Activated T-cell treated with anti-CD3 and anti-CD28 coated beads for 1 hour (primary cell): ENCODE measurements around the gene SLC6A1.

Source experiments
- DNase-seq: peaks from one replicate; pipeline ENCODE4 v3.0.0-alpha.2; 2020; ENCODE audit warnings: low read depth

SLC6A1 gene

DNA sequence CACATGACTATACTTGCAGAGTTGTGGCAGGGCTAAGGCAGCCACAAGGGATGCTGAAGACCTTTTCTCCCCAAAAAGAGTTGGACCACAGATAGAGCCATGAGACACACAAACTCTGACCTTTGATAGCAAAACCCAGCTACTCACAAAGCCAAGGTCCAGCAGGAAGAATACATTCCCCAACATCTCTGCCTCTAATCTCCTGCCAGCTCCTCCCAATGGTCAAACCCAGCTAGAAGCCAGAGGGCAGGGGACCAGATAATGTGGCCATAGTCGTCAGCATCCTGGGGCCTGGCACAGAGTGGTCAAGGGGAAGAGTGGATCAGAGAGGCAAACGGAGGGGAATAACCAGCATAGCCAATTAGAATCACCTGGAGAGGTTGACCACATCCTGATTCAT, 28.2 kb downstream of the SLC6A1 start:
- no peak for DNase-seq

DNA sequence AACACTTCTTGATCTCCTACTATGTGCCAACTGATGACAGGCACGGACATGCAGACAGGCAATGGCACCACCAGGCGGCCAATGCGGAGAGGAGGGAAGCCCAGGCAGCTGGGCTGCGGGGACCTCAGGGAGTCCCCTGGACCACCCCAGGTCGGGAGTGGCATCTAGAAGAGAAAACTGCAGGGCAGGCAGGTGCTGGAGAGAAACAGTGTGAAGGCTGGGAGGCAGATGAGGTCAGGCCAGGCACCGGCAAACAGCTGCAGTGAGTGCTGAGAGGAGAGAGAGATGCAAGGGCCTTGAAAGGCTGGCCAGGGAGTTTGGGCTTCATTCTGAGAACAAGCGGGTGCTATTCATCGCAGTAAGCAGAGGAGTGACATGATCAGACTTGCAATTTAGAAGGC, 29.1 kb downstream of the SLC6A1 start:
- no peak for DNase-seq

DNA sequence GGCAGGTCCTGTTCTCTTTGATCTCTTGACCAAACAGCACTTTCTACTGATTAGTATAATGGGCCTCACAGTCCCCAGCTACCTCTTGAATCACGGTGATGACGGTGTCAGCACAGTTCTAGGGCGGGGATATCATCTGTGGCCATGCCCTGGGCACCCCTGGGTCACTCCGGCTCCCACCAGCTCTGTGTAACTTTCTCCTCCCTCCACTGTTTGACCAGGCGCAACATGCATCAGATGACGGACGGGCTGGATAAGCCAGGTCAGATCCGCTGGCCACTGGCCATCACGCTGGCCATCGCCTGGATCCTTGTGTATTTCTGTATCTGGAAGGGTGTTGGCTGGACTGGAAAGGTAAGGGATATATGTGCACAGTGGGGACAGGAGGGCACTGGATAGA, 29.6 kb downstream of the SLC6A1 start:
- no peak for DNase-seq

DNA sequence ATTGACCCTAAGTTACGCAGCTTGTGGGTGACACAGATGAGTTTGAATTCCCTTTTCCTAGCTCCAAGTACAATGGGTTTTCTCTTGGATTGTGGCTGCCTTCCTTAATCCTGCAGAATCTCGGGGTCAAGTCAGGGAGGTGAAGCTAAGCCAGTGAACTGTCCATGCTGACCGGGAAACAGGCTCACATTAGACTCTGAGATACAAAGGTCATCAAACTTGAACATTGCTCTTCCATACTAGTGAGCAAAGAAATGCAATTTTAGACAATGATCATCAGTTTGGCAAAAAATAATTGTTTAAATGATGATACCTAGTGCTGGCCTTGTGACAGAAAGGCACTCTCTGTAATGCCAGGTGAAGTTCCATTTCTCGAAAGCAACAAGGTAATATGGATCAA, 31.6 kb downstream of the SLC6A1 start:
- no peak for DNase-seq

DNA sequence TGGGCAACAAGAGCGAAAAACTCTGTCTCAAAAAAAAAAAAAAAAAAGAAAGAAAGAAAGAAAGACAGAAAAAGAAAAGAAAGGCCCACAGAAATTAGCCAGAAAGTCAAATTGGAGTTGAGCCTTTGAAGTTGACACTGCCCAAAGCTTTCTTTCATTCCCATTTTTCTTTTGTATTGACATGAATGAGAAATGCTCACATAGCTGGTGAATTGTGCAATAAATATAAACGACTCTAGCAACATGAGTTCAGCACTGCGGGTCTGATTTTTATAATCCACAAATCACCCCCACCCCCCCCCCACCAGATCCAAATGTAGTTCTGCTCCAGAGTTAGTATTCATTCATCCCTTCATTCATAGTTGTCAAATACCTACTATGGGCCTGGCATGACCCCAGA, 37.4 kb downstream of the SLC6A1 start:
- DNase-seq, result no peak

DNA sequence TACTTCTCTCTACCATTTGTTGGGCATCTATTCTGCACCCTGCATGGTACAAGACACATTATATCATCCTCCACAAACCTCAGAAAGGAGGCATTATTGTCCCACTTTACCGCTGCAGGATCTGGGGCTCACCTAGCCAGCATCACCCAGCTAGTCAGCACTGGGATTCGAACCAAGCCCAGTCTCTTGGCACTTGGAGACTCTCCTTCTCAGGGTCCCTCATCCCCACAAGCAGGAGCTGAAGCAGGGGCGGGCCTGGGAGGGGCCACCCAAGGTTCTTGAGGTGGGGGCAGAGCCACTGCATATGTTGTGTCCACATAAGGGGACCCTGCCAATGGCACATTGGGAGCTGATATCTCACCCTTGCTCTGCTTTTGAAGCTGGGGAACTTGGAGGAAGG, 41.3 kb downstream of the SLC6A1 start:
- no peak for DNase-seq

DNA sequence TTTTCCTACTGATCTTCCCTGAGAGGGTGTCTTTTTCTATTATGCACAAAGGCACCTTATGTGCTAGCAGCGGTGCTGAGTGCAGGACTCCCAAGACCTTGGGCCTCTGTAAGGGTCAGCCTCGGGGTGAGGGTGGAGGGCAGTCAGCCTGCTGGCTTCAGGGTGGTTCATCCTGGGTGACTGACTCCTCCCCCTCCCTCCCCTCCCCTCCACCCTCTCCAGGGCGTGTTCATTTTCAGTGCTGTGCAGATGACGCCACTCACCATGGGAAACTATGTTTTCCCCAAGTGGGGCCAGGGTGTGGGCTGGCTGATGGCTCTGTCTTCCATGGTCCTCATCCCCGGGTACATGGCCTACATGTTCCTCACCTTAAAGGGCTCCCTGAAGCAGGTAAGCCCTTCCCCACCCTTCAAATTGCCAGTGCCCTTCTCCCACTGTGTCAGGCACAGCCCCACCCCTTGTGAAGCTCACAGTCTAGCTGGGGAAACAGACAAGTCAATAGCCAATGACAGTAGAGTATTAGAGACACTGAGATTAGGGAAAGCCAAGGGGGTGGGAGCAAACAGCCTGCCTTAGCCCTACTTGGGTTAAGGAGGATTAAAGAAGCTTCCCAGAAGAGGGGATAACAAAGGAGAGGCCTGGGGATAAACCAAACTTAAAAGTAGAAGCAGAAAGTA, 41.9 kb downstream of the SLC6A1 start:
- no peak for DNase-seq

DNA sequence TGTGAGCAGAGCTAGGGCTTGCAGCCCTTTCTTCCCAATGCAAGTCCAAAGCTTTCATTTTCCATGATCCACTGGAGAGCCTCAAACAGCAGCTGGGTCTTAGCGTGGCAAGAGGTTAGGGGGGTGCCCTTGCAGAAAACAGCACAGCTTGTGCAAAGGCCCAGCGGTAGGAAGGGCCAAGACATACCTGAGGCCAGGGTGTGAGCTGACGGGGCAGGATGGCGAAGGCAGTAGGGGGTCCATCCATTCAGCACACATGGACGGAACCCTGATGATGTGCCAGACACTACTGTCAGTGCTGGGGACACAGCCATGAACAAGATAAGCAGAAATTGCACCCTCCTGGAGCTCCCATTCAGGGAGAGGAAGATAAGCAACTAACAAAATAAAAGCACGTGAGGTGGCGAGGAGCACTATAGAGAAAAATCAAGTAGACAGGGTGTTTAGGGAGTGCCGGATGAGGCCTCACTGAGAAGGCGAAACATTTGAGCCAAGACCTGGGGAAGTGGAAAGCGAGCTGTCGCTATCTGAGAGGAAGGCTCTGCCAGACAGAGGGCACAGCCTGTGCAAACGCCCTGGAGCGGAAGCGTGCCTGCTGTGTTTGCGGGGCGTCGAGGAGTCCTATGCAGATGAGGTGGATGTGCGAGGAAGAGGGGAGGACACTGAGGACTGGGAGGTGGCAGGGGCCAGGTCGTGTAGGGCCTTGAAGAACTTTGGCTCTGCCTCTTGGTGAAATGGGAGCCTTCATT, 43.4 kb downstream of the SLC6A1 start:
- DNase-seq, result no peak

DNA sequence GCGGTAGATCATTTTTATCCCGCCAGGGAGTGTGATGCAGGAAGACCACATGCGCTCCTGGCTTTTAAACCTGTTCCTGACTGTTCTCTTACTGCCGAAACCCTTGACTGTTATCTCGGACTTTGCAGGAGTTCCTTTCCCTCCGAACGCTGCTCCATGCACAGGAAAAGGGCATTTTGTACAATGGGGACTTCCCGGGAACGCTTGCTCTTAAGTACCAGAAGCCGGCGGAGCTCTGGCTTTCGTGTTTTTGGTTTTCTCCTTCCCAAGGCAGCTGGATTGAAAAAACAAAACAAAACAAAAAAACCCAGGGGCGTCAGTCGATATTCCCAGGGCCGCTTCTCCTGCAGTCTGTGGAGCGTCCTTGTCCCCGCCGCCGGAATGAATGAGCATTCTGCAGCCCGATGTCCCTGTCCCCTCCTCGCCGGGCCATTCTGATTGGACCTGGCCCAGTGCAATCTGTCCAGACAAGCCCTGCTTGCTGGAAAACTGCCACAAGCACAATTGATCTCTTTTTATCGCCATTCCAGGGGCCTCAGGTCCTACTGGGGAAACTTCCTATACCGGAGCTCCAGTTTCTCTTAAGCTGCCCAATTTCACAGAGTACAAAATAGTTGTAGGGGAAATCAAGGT, 44.8 kb downstream of the SLC6A1 start:
- DNase-seq, result no peak

DNA sequence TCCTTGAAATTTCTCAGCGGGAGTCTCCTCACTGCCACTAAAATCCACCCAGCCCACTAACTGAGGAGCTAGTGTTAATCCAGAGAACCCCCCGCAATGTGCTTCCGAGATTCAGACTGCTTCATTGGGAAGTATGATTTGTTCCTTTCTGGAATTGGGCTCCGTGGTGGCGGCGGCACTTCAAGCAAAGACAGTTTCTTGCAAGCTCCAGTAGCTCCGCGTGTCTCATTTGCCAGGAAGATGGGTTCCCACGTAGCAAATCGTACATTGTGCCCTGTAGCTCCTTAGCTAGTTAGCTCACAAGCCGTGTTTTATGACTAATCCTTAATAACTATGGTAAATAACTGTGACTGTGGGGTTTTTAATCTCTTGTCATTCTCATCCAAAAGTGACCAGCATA, 45.4 kb downstream of the SLC6A1 start:
- DNase-seq, result no peak

DNA sequence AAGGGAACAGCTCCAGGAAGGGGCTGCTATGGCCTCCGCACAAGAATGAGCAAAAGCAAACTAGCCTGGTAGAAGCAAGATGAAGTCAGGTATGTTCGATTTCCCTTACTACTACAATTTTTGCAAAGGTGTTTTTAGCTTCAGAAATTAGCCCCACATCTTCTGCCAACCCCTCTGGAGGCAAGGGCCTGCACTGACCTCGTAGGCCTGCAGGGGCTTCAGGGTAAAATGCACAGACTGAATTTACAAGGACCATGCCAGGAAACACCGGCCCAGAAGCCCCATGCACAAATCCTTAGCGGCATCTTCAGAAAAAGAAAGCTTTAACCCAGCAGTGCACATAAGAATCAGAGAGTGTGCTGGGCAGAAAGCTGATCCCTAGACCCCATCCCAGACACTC, 53.0 kb downstream of the SLC6A1 start:
- DNase-seq, result no peak

DNA sequence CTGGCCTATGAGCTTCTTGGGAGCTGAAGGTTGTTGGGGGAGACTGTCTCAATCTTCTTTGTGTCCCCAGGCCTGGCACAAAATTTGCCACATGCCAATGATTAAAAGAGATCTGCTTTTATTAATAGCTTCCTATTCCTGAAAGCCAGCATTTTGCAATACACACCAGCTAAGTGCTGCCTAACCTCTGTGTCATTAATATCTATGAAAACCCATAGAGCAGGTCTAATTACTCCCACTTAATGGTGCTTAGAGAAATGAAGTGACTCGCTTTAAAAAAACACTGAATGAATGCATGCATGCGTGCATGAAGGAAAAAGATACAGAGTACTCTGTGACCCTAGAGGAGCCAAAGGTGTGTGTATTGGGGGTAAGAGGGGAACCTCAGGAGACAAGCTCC, 55.0 kb downstream of the SLC6A1 start:
- no peak for DNase-seq

DNA sequence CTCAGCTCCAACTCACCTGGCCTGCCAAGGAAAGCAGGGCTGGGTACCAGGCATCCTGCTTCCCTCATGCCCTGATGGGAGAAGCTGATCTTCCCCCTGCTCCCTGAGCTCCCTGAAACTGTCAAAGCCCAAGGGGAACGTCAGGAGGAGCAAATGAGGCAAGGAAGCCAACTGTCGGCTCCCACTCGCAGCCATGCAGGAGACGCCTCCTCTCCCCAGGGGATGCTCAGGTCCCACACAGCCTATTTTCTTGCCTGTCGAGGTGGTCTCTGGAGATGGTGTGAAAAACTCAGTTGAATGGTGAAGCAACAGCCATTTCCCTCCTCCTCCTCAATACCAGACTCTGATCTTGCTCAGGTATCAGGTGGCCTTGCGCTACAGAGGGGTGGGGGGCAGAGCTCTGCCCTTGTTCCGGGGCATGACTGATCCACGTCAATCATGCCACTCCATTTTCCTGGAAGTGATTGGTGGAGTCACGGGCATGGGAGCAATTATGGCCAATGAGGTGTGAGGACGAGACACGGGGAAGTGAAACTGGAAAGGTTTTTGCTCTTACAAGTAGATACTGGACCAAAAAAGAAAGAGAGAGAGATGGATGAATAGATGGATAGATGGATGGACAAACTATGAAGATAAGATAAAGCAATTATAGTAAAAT, 58.2 kb downstream of the SLC6A1 start:
- DNase-seq, result no peak

DNA sequence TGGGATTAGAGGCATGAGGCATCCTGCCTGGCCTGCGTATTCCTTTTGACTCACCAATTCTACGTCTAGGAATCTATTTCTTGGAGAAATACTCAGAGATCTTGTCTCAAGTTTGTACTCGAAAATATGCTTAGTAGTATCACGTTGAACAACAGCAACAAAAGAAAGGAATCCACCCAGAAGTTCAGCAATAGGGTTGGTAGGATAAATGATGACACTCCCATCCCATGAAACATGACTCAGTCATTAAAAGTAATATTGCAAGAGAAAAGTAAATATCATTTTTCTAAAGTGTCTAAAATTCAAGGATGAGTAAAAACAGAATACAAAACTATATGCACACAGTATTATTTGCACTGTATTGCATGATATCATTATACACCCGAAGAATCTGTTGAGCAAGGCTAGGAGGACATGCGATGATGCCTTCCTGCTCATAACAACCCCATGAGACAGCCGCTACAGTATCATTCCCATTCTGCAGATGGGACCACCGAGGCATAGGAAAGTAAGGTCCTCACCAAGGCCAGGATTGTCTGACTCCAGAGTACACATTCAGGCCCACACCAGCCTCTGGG, 61.5 kb downstream of the SLC6A1 start:
- no peak for DNase-seq

DNA sequence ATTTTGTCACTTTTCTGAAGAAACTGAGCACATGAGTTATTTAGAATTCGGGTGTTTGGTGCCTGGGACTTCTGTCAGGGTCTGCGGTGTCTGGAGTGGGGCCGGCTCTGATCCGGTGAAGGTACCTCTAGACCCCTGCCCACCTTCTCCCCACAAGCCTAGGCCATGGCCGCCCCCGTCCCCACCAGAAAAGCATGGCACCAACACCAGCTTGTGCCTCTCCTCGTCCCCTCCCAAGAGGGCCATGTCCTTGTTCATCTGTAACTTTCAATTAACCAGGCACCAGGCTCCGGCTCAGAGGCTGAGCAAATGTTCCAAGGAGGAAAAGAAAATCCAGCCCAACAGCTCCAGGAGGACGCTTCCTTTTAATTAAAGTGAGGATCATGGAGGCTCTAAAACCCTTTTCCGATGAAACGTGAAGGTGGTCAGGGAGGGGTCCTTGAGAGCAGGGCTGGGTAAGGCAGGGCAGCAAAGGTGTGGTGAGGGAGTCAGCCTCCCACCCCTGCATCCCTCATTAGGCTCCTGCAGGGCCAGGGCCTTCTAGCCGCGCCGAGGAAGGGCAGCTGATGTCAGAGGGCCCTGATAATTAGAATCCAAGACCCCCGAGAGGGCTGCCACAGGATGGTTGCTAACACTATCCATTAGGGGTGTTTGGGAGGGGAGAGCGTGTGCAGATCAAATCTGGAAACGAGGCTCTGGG, 62.3 kb downstream of the SLC6A1 start:
- no peak for DNase-seq

DNA sequence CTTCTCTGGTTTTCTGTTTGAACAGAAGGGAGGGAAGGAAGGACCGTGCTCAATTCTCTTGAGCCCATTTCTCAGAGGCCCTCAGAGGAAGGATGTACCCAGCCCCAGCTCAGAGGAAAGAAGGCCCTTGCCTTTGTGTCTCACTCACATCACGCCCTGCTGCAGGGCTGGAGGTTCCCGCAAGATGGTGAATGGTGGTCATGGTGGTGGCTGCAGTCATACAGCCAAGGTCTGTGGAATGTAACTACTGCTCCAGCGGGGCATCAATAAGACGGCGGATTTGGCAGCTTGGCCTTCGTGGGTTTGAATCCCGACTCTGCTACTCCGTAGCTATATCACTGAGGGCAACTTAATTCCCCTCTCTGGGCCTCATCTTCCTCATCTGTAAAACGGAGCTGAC, 62.9 kb downstream of the SLC6A1 start:
- no peak for DNase-seq

DNA sequence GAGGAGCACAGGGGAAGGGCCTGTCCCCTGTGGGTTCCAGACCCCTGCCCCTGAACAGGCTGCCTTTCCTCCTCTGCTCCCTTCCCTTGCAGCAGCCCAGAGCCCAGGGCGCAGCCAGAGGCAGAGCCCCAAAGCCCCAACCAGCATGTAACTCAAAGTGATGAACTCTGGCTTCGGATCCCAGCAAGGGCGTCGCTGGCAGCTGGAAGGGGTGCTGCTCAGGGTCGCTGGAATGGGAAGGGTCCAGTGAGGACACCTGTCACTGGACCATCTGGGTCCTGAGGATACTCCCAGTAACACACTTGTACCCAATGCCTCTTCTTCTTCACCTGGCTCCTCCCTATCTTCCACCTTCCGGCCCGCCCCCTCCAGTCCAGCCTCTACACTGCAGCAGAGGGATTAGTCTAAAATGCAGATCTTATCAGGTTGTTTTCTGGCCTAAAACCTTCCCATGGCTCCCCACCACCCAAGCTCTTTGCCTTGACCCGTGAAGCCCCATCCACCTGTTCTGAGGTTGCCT, 64.0 kb downstream of the SLC6A1 start:
- no peak for DNase-seq

DNA sequence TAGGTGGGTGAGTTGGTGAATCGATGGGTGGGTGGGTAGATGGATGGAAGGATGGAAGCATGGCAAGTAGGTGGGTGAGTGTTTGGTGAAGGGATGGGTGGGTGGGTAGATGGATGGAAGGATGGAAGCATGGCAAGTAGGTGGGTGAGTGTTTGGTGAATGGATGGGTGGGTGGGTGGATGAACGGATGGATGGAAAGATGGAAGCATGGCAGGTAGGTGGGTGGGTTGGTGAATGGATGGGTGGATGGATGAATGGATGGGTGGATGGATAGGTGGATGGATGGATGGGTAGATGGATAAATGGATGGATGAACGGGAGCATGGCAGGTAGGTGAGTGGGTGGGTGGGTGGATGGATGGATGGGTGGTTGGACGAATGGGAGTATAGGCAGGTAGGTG, 65.1 kb downstream of the SLC6A1 start:
- no peak for DNase-seq

DNA sequence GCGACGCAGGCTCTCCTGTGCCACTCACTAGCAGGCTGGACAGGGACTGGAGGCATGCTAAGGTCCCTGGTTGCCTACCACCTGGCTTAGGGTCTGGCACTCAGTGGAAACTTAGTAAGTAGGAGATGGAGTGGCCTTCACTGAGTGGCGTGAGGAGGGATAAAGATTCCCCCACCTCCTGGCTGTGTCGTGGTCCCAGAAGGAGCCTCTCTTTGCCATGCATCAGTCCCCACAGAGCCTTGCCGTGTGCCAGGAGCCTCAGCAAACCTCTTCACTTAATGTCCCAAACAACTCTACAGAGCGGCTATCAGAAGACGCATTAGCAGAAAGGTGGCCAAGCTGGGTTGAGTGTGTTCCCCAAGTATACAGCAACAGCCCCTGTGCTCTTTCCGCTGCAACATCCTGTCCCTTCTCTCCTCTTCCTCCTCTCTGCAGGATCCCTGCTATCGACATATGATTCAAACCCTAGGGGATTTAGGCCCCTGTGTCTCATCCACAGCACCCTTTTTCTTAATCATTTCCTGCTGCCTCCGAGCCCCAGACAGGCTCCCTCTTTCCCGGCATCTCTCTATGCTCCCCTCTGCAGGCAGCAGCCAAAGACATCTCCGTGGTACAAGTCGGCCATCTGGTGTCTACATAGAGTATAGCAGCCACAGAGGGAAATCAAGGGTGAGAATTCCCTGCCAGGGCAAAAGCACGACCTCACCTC, 66.7 kb downstream of the SLC6A1 start:
- no peak for DNase-seq

DNA sequence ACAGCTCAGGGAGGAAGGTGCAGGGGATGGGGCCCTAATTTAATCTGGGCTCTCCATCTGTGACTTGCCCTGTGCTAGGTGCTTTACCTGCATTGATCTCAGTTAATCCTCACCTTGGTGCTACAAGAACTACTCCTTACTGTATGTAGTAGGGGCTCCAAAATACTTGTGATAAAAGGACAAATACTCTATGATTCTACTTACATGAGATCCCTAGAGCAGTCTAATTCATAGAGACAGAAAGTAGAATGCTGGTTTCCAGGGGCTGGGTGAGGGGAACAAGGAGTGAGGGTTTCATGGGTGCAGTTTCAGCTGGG, 67.2 kb downstream of the SLC6A1 start:
- no peak for DNase-seq
